PFSK-1 (cell line): Measurements from ENCODE around the gene COL24A1.

Experiments
- POLR2AphosphoS5 ChIP-seq: IDR thresholded peaks from 2 replicates; pipeline ENCODE4 v1.6.1; 2012; ENCODE audit warnings: low read depth, mild to moderate bottlenecking, control low read depth, low read length, moderate library complexity
- REST ChIP-seq, 2 experiments: IDR thresholded peaks; 2 replicates each; pipeline versions ENCODE4 v1.6.1 to v1.8.0; 2011 to 2012; ENCODE audit warnings: low read depth in 2 of 2, low read length in 2 of 2, control low read depth in 1 of 2, inconsistent platforms in 1 of 2, mild to moderate bottlenecking in 1 of 2, moderate library complexity in 1 of 2; ENCODE audit not compliant: insufficient read depth in 1 of 2
- SIN3A ChIP-seq: IDR thresholded peaks from 2 replicates; pipeline ENCODE4 v1.6.1; 2012; ENCODE audit warnings: mild to moderate bottlenecking, low read length, moderate library complexity, borderline replicate concordance; ENCODE audit not compliant: insufficient read depth
- TAF1 ChIP-seq: IDR thresholded peaks from 2 replicates; pipeline ENCODE4 v1.6.1; 2012; ENCODE audit warnings: low read length, control low read depth, borderline replicate concordance; ENCODE audit not compliant: insufficient read depth

GRCh38 chr1:85816606-85817005, 340.0 kb downstream of the COL24A1 start:
- no peak for TF ChIP-seq SIN3A
- TF ChIP-seq POLR2AphosphoS5, result no peak
- TF ChIP-seq TAF1, result no peak
- no peak for TF ChIP-seq REST (IDR thresholded peaks at IDR 0.05; ENCODE audit: insufficient read depth in 1 of 2, low read depth in 2 of 2, low read length in 2 of 2)
